H1 (cell line): ENCODE data around the gene CCDC124. TPM values are rescaled to one million over a fixed set of nuclear protein-coding genes. Genes with fewer than 3 reads are reported as not detected.

ENCODE experiments used
- CTCF ChIA-PET: fragments of 300-600 bp; sonication (Branson Sonifier 250); formaldehyde crosslinking; loops from one replicate; lab custom pipeline; 2021; ENCODE audit not compliant: partially characterized antibody; lab: Charles Lee
- POLR2A ChIA-PET: fragments of 300-600 bp; sonication (Branson Sonifier 250); formaldehyde crosslinking; loops from one replicate; lab custom pipeline; 2021; ENCODE audit warnings: inconsistent platforms; ENCODE audit not compliant: partially characterized antibody; lab: Charles Lee
- DNase-seq, 2 experiments: peaks; one replicate each; pipeline versions ENCODE4 v3.0.0 to v3.0.0-alpha.2; 2010 to 2022; ENCODE audit warnings: low spot score in 2 of 2, low read depth in 1 of 2, mixed read lengths in 1 of 2
- FAIRE-seq: peaks from 2 replicates; lab custom pipeline; 2011; peaks lifted over from hg19 to GRCh38; lab: Jason Lieb, UNC
- H2AFZ ChIP-seq: 2 replicates; pipeline ENCODE4 v1.8.1; 2012; ENCODE audit warnings: low read length, inconsistent platforms
- H2AK5ac ChIP-seq: 2 replicates; pipeline ENCODE4 v1.6.1; 2013; ENCODE audit warnings: low read depth, low read length
- H2BK120ac ChIP-seq: replicated peaks from 2 replicates; pipeline ENCODE3; 2013; ENCODE audit warnings: low read depth, low read length, inconsistent platforms
- H2BK12ac ChIP-seq: 2 replicates; pipeline ENCODE4 v1.6.1; 2013; ENCODE audit warnings: low read depth, low read length
- H2BK15ac ChIP-seq: 2 replicates; pipeline ENCODE4 v1.6.1; 2013; ENCODE audit warnings: low read length
- H2BK20ac ChIP-seq: 2 replicates; pipeline ENCODE4 v1.6.1; 2013; ENCODE audit warnings: low read length
- H2BK5ac ChIP-seq: 2 replicates; pipeline ENCODE4 v1.6.1; 2013; ENCODE audit warnings: low read depth, low read length
- H3K14ac ChIP-seq: 2 replicates; pipeline ENCODE4 v1.6.1; 2013; ENCODE audit warnings: inconsistent platforms; ENCODE audit not compliant: insufficient read length
- H3K18ac ChIP-seq: 2 replicates; pipeline ENCODE4 v1.6.1; 2013; ENCODE audit warnings: low read length; ENCODE audit errors: extremely low read depth
- H3K23ac ChIP-seq: 2 replicates; pipeline ENCODE4 v1.6.1; 2013; ENCODE audit warnings: inconsistent platforms; ENCODE audit not compliant: insufficient read length
- H3K23me2 ChIP-seq: 2 replicates; pipeline ENCODE4 v1.6.1; 2013; ENCODE audit warnings: low read depth, low read length
- H3K27ac ChIP-seq: 2 replicates; pipeline ENCODE4 v1.6.1; 2011; ENCODE audit warnings: low read depth, low read length, inconsistent platforms
- H3K27me3 ChIP-seq, 4 experiments: replicated peaks in 1 of 4; 1 replicate in 1 of 4; 2 replicates in 3 of 4; pipeline versions ENCODE4 v1.6.1 to v1.8.1; 2011 to 2013; ENCODE audit warnings: low read length in 3 of 4, mild to moderate bottlenecking in 3 of 4, inconsistent platforms in 2 of 4, mixed read lengths in 2 of 4, moderate library complexity in 1 of 4; ENCODE audit not compliant: control insufficient read depth in 3 of 4, insufficient read depth in 3 of 4; ENCODE audit errors: extremely low read depth in 1 of 4
- H3K36me3 ChIP-seq, 4 experiments: 2 replicates each; pipeline versions ENCODE4 v1.6.1 to v1.8.1; 2011 to 2013; ENCODE audit warnings: mild to moderate bottlenecking in 4 of 4, low read length in 3 of 4, moderate library complexity in 2 of 4, control low read depth in 1 of 4, inconsistent platforms in 1 of 4; ENCODE audit not compliant: insufficient read depth in 4 of 4, control insufficient read depth in 2 of 4
- H3K4ac ChIP-seq: replicated peaks from 2 replicates; pipeline ENCODE3; 2013; ENCODE audit warnings: low read length, low read depth, mixed read lengths, inconsistent platforms; ENCODE audit not compliant: insufficient read length
- H3K4me1 ChIP-seq, 4 experiments: replicated peaks in 1 of 4; 1 replicate in 1 of 4; 2 replicates in 3 of 4; pipeline versions ENCODE4 v1.6.1 to v1.8.1; 2011 to 2013; ENCODE audit warnings: low read length in 3 of 4, inconsistent platforms in 2 of 4, mixed read lengths in 1 of 4; ENCODE audit not compliant: insufficient read depth in 4 of 4, control insufficient read depth in 3 of 4
- H3K4me2 ChIP-seq, 2 experiments: 2 replicates each; pipeline versions ENCODE4 v1.6.1 to v1.8.1; 2011 to 2013; ENCODE audit warnings: low read depth in 2 of 2, low read length in 2 of 2, control low read depth in 1 of 2, inconsistent platforms in 1 of 2, mild to moderate bottlenecking in 1 of 2; ENCODE audit not compliant: insufficient read depth in 1 of 2
- H3K4me3 ChIP-seq, 4 experiments: fragments of 200-600, 300-600 bp in 1 of 4; sonication (generic), shearing (Covaris generic), sonication (Bioruptor Twin) in 1 of 4; 2 replicates each; pipeline versions ENCODE4 v1.5.1 to v1.8.1; 2011 to 2016; ENCODE audit warnings: low read length in 4 of 4, low read depth in 3 of 4, control low read depth in 2 of 4, inconsistent platforms in 2 of 4, mild to moderate bottlenecking in 2 of 4, mixed read lengths in 1 of 4, moderate library complexity in 1 of 4; ENCODE audit not compliant: insufficient read depth in 2 of 4; ENCODE audit errors: extremely low read depth in 1 of 4
- H3K56ac ChIP-seq: replicated peaks from 2 replicates; pipeline ENCODE3; 2013; ENCODE audit warnings: low read depth, mild to moderate bottlenecking, mixed read lengths, low read length, inconsistent platforms; ENCODE audit not compliant: insufficient read length
- H3K79me1 ChIP-seq: 2 replicates; pipeline ENCODE4 v1.6.1; 2013; ENCODE audit warnings: low read depth, low read length, control low read depth
- H3K79me2 ChIP-seq, 2 experiments: 2 replicates each; pipeline versions ENCODE4 v1.6.1 to v1.8.1; 2012 to 2013; ENCODE audit warnings: low read length in 2 of 2, mild to moderate bottlenecking in 2 of 2, inconsistent platforms in 1 of 2; ENCODE audit not compliant: insufficient read depth in 2 of 2, control insufficient read depth in 1 of 2
- H3K9ac ChIP-seq, 4 experiments: replicated peaks in 1 of 4; 1 replicate in 1 of 4; 2 replicates in 3 of 4; pipeline versions ENCODE4 v1.6.1 to v1.8.1; 2011 to 2013; ENCODE audit warnings: low read depth in 3 of 4, low read length in 3 of 4, control low read depth in 2 of 4, mild to moderate bottlenecking in 2 of 4, moderate library complexity in 2 of 4, inconsistent platforms in 1 of 4; ENCODE audit errors: extremely low read depth in 1 of 4
- H3K9me3 ChIP-seq, 2 experiments: 2 replicates each; pipeline versions ENCODE4 v1.6.1 to v1.8.1; 2012 to 2013; ENCODE audit warnings: mild to moderate bottlenecking in 2 of 2, moderate library complexity in 2 of 2, control low read depth in 1 of 2, inconsistent platforms in 1 of 2, low read depth in 1 of 2, low read length in 1 of 2, mixed read lengths in 1 of 2; ENCODE audit not compliant: insufficient read depth in 2 of 2
- H4K20me1 ChIP-seq, 2 experiments: replicated peaks in 1 of 2; 2 replicates each; pipeline versions ENCODE3 to v1.8.1; 2011 to 2013; ENCODE audit warnings: inconsistent platforms in 2 of 2, low read length in 2 of 2, mild to moderate bottlenecking in 1 of 2; ENCODE audit not compliant: insufficient read depth in 2 of 2, control insufficient read depth in 1 of 2
- H4K5ac ChIP-seq: 2 replicates; pipeline ENCODE4 v1.6.1; 2013; ENCODE audit warnings: low read length, low read depth, mixed read lengths, inconsistent platforms; ENCODE audit not compliant: insufficient read length
- H4K8ac ChIP-seq: 2 replicates; pipeline ENCODE4 v1.8.0; 2013; ENCODE audit warnings: mild to moderate bottlenecking, moderate library complexity, low read length, inconsistent platforms; ENCODE audit not compliant: insufficient read depth; ENCODE audit errors: extremely low read depth
- H4K91ac ChIP-seq: replicated peaks from 2 replicates; pipeline ENCODE3; 2013; ENCODE audit warnings: low read length, mixed read lengths, inconsistent platforms; ENCODE audit not compliant: insufficient read length
- CEBPB ChIP-seq: IDR thresholded peaks from 2 replicates; pipeline ENCODE4 v1.6.1; 2012; ENCODE audit warnings: low read depth, low read length
- GABPA ChIP-seq: IDR thresholded peaks from 2 replicates; pipeline ENCODE4 v1.6.1; 2011; ENCODE audit warnings: mild to moderate bottlenecking, low read length, moderate library complexity, borderline replicate concordance; ENCODE audit not compliant: insufficient read depth
- HDAC6 ChIP-seq: IDR thresholded peaks from one replicate; pipeline ENCODE4 v1.7.1; 2012; ENCODE audit warnings: low read depth, mild to moderate bottlenecking, inconsistent platforms, low read length, moderate library complexity
- JUND ChIP-seq: IDR thresholded peaks from 2 replicates; pipeline ENCODE4 v1.6.1; 2011; ENCODE audit warnings: mild to moderate bottlenecking, improper control_type of control experiment, low read length
- KDM4A ChIP-seq: IDR thresholded peaks from one replicate; pipeline ENCODE4 v1.7.1; 2012; ENCODE audit warnings: low read depth, mild to moderate bottlenecking, moderate library complexity, low read length, inconsistent platforms; ENCODE audit not compliant: severe bottlenecking
- PHF8 ChIP-seq: fragments of 200-600 bp; sonication (generic); conservative IDR thresholded peaks from 2 replicates; pipeline ENCODE4 v1.7.1; 2012; ENCODE audit warnings: low read depth, mild to moderate bottlenecking, inconsistent platforms, low read length, moderate library complexity
- TBP ChIP-seq: IDR thresholded peaks from 2 replicates; pipeline ENCODE4 v1.6.1; 2011; ENCODE audit warnings: low read depth, low read length, improper control_type of control experiment
- TEAD4 ChIP-seq: IDR thresholded peaks from 2 replicates; pipeline ENCODE4 v1.6.1; 2012; ENCODE audit warnings: low read depth, low read length, inconsistent platforms, mixed read lengths
- WGBS, 2 experiments: shearing (Covaris generic) in 1 of 2; methylation state at CpG; one replicate each; pipeline versions ENCODE4 v1.1.6 to v1.1.7; 2013 to 2015; ENCODE audit warnings: low lambda C conversion rate in 2 of 2, mixed read lengths in 2 of 2, inconsistent platforms in 1 of 2, low coverage in 1 of 2, missing lambda C conversion rate in 1 of 2; ENCODE audit not compliant: insufficient replicate concordance in 2 of 2, insufficient coverage in 1 of 2, insufficient read length in 1 of 2; ENCODE audit errors: extremely low coverage in 1 of 2, missing lambda C conversion rate in 1 of 2; 5-methylcytosine and 5-hydroxymethylcytosine counted together
- polyA plus RNA-seq, 7 experiments: library from polyadenylated mRNA; depleted of rRNA in 3 of 7; stranded (reverse) in 5 of 7; unstranded in 2 of 7; fragments of >200 nt in 5 of 7; fragments of 200-250 nt in 2 of 7; gene quantifications; 1 replicate in 5 of 7; 2 replicates in 1 of 7; 4 replicates in 1 of 7; pipeline versions ENCODE4 v1.2.1 to v1.2.3, GENCODE V29; 2011 to 2013; ENCODE audit warnings: missing spikeins in 2 of 7, mixed read lengths in 2 of 7
- total RNA-seq: library from RNA; stranded (reverse); fragmentation: NEBNext Ultra II Directional; extraction: Animal tissue kit (Norgen Biotek cat#: 25700); gene quantifications from 2 replicates; pipeline ENCODE4 v1.2.1, GENCODE V29; 2021

CCDC124 gene
- total and polyA plus RNA-seq, 2 of the 8 experiments (the other 6 are each of a cell fraction or from before 2014, with no cell fraction given), result 95.2 to 103 TPM

GRCh38 chr19:17953869-17954268 is 21.1 kb downstream of the CCDC124 start:
- no peak overlapping the region for H4K91ac ChIP-seq
- FAIRE-seq (no peak), DNase-seq (no peak)
- H3K4me2 ChIP-seq, result peak overlapping the region in 1 of 2 experiments; percentile 88; a peak in 1 of 4 replicates
- TF ChIP-seq KDM4A, result no peak
- no peak for TF ChIP-seq TEAD4
- TF ChIP-seq PHF8, result no peak
- TF ChIP-seq TBP, result no peak
- no peak for TF ChIP-seq HDAC6
- no peak for TF ChIP-seq JUND
- no peak for TF ChIP-seq GABPA
- TF ChIP-seq CEBPB, result no peak
- H3K9me3 ChIP-seq, result no peaks in the 10 kb centered on the region
- H3K9ac ChIP-seq, result no peak overlapping the region
- H3K23ac ChIP-seq, result no peak overlapping the region
- no peak overlapping the region for H2BK20ac ChIP-seq
- H3K18ac ChIP-seq, result no peak overlapping the region
- H3K79me1 ChIP-seq, result no peaks in the 10 kb centered on the region
- H3K27ac ChIP-seq, result no peak overlapping the region
- no peak overlapping the region for H3K4me3 ChIP-seq
- H3K14ac ChIP-seq, result no peak overlapping the region
- peaks cover 19 to 54% (median 51%) of the 10 kb centered on the region in 4 experiments for H3K27me3 ChIP-seq
- peaks cover 0 to 3% of the 10 kb centered on the region in 2 experiments for H4K20me1 ChIP-seq
- no peak overlapping the region for H3K56ac ChIP-seq
- no peaks in the 10 kb centered on the region for H3K36me3 ChIP-seq
- H2AFZ ChIP-seq, result no peak overlapping the region
- POLR2A ChIA-PET, result interaction anchor here (1.1 to 4.1 kb wide), 7 partner anchors 9 to 94 kb away, joined by 3 to 21 read pairs (median 5); partner anchors contain the start of gene RPL18A
- H2BK15ac ChIP-seq, result 0 out of 2 replicates have a peak overlapping the region, but pooled peaks have one; percentile 75
- no peak overlapping the region for H4K8ac ChIP-seq
- no peak overlapping the region for H2AK5ac ChIP-seq
- 74% methylated on average over 4 of the region's 4 CpGs; no CpG with 5 or more reads in 1 of the 2 experiments for WGBS, 2 experiments
- H2BK120ac ChIP-seq, result no peak overlapping the region
- H3K4ac ChIP-seq, result no peak overlapping the region
- H4K5ac ChIP-seq, result no peak overlapping the region
- H3K23me2 ChIP-seq, result peaks cover 26% of the 10 kb centered on the region
- no peaks in the 10 kb centered on the region for H3K79me2 ChIP-seq
- 0 out of 2 replicates have a peak overlapping the region, but pooled peaks have one; percentile 9 for H2BK12ac ChIP-seq
- H3K4me1 ChIP-seq, result peaks cover 0 to 39% (median 21%) of the 10 kb centered on the region in 4 experiments; a peak in 6 of 7 replicates
- H2BK5ac ChIP-seq, result no peak overlapping the region
- CTCF ChIA-PET, result interaction anchor here (0.6 to 21.5 kb wide), 10 partner anchors 8 to 432 kb away, joined by 3 to 271 read pairs (median 5); partner anchors contain the start of genes GDF15 and KCNN1
